MM.1S (cell line): ENCODE measurements around the gene SEC24B.

ENCODE experiments used
- DNase-seq: peaks from one replicate; pipeline ENCODE4 v3.0.0-alpha.2; 2015
- H2AFZ ChIP-seq: fragments of 300-600 bp; sonication (generic); 2 replicates; pipeline ENCODE4 v1.6.0; 2016; ENCODE audit warnings: antibody characterized with exemption, low read length
- H3F3A ChIP-seq: fragments of 300-600 bp; sonication (generic); 2 replicates; pipeline ENCODE4 v1.6.1; 2016; ENCODE audit warnings: mild to moderate bottlenecking, antibody characterized with exemption, low read length, moderate library complexity, mixed read lengths; ENCODE audit not compliant: insufficient read depth
- H3K27ac ChIP-seq: fragments of 300-600 bp; sonication (generic); 2 replicates; pipeline ENCODE4 v1.5.1; 2016; ENCODE audit warnings: mild to moderate bottlenecking, low read length
- H3K27me3 ChIP-seq: fragments of 300-600 bp; sonication (generic); replicated peaks from 2 replicates; pipeline ENCODE4 v1.6.0; 2016; ENCODE audit warnings: low read length; ENCODE audit not compliant: insufficient read depth
- H3K36me3 ChIP-seq: fragments of 300-600 bp; sonication (generic); replicated peaks from 2 replicates; pipeline ENCODE4 v1.6.1; 2016; ENCODE audit warnings: mild to moderate bottlenecking, low read length, mixed read lengths; ENCODE audit not compliant: insufficient read depth
- H3K4me1 ChIP-seq: fragments of 300-600 bp; sonication (generic); 2 replicates; pipeline ENCODE4 v1.6.1; 2016; ENCODE audit warnings: low read length, mixed read lengths
- H3K4me2 ChIP-seq: fragments of 300-600 bp; sonication (generic); 2 replicates; pipeline ENCODE4 v1.6.0; 2016; ENCODE audit warnings: low read depth, low read length
- H3K4me3 ChIP-seq: fragments of 300-600 bp; sonication (generic); 2 replicates; pipeline ENCODE4 v1.5.1; 2016; ENCODE audit warnings: low read length, mixed read lengths
- H3K79me2 ChIP-seq: fragments of 300-600 bp; sonication (generic); 2 replicates; pipeline ENCODE4 v1.6.1; 2016; ENCODE audit warnings: mixed run types, low read length, mixed read lengths
- H3K9ac ChIP-seq: fragments of 300-600 bp; sonication (generic); 2 replicates; pipeline ENCODE4 v1.6.1; 2016; ENCODE audit warnings: low read length, mixed read lengths
- H3K9me2 ChIP-seq: fragments of 300-600 bp; sonication (generic); replicated peaks from 2 replicates; pipeline ENCODE4 v1.6.1; 2016; ENCODE audit warnings: mild to moderate bottlenecking, low read length, mixed read lengths; ENCODE audit not compliant: insufficient read depth
- H3K9me3 ChIP-seq: fragments of 300-600 bp; sonication (generic); replicated peaks from 2 replicates; pipeline ENCODE4 v1.6.1; 2016; ENCODE audit warnings: mild to moderate bottlenecking, low read length, mixed read lengths; ENCODE audit not compliant: insufficient read depth
- H4K20me1 ChIP-seq: fragments of 300-600 bp; sonication (generic); 2 replicates; pipeline ENCODE4 v1.6.1; 2016; ENCODE audit warnings: mild to moderate bottlenecking, low read length, moderate library complexity, mixed read lengths; ENCODE audit not compliant: insufficient read depth
- CTCF ChIP-seq: fragments of 300-600 bp; sonication (generic); IDR thresholded peaks from 2 replicates; pipeline ENCODE4 v1.5.1; 2016; ENCODE audit warnings: antibody characterized with exemption, low read length, mixed read lengths
- EZH2 ChIP-seq: fragments of 300-600 bp; sonication (generic); optimal IDR thresholded peaks from 2 replicates; pipeline ENCODE3; 2017; ENCODE audit warnings: low read depth, mild to moderate bottlenecking, antibody characterized with exemption, low read length, mixed read lengths
- EZH2phosphoT487 ChIP-seq: fragments of 300-600 bp; sonication (generic); IDR thresholded peaks from 2 replicates; pipeline ENCODE4 v1.6.1; 2018; ENCODE audit warnings: antibody characterized with exemption, low read length

SEC24B gene

GRCh38 chr4:109433205-109434006 is at the start of gene SEC24B:
TSS of gene SEC24B (plus strand) at chr4:109433815. CDS start at chr4:109433870, 55 bp downstream.
- no peaks in the 10 kb centered on the region for H3K36me3 ChIP-seq
- peak within 1 kb of the TSS; percentile 94 for H2AFZ ChIP-seq
- H3K4me2 ChIP-seq: peak within 1 kb of the TSS; percentile 92
- DNase-seq: peak; percentile 81
- H3K27me3 ChIP-seq: no peaks in the 10 kb centered on the region
- no peak within 1 kb of the TSS for H3K27ac ChIP-seq
- H3K4me3 ChIP-seq: peak within 1 kb of the TSS; percentile 83
- peaks cover 4% of the 10 kb centered on the region for H4K20me1 ChIP-seq
- no peaks in the 10 kb centered on the region for H3K9me2 ChIP-seq
- H3K79me2 ChIP-seq: peaks cover 46% of the 10 kb centered on the region
- no peaks in the 10 kb centered on the region for H3K9me3 ChIP-seq
- TF ChIP-seq EZH2phosphoT487: no peak
- TF ChIP-seq CTCF: peak; percentile 56
- no peak for TF ChIP-seq EZH2
- peaks cover 13% of the 10 kb centered on the region for H3K4me1 ChIP-seq
- H3F3A ChIP-seq: 0 out of 2 replicates have a peak, but pooled peaks cover 3% of the 10 kb centered on the region
- peak within 1 kb of the TSS; percentile 82 for H3K9ac ChIP-seq

DNA sequence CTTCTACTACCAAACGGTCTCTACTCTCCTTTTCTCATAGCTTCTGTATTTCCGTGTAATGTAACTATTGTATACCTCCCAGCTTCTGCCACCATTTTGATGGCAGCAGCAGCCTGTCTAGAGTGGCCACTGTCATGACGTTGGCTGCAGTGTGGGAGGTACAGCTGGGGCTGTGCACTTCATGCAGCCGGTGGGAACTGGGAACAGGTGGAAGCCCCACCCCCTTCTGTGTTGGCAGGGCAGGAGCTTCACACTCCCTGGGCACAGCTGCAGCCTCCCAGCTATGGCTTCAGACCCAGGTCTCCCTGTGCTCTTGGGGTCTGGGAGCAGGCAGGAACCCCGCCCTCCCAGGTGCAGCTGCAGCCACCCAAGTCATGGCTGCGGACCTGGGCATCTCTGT is 49.8 kb upstream of the SEC24B start:
- H2AFZ ChIP-seq: no peak overlapping the region
- H3K36me3 ChIP-seq: no peaks in the 10 kb centered on the region
- H3K79me2 ChIP-seq: no peaks in the 10 kb centered on the region
- peaks cover 8% of the 10 kb centered on the region; the same call in 1 of the 2 replicates for H3F3A ChIP-seq
- no peak for DNase-seq
- H3K27ac ChIP-seq: no peak overlapping the region
- H3K27me3 ChIP-seq: no peaks in the 10 kb centered on the region
- H3K9ac ChIP-seq: no peak overlapping the region
- H3K4me2 ChIP-seq: no peak overlapping the region
- TF ChIP-seq EZH2 (no peak), EZH2phosphoT487 (no peak)
- no peaks in the 10 kb centered on the region for H3K9me3 ChIP-seq
- H4K20me1 ChIP-seq: no peaks in the 10 kb centered on the region
- peaks cover 10% of the 10 kb centered on the region for H3K4me1 ChIP-seq
- H3K9me2 ChIP-seq: no peaks in the 10 kb centered on the region
- no peak overlapping the region for H3K4me3 ChIP-seq

DNA sequence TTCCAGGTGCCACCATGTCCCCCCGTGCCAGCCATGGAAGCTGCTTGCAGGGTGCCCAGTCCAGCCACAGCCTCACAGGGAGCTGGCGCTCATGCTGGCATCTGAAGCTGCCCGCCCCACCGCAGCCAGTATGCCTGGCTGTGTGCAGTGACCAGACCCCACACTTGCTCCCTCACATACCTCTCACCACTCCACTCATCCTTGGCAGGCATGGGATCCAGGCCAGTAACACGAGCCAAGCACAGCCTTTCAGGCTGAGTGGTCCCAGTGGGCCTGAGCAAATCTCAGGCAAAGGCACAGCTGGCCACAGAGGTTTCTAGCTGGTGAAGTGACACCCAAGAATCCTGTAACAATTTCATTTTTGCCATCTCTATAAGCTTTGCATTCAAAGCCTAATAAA is 48.4 kb upstream of the SEC24B start:
- H3K9ac ChIP-seq: no peak overlapping the region
- TF ChIP-seq CTCF (no peak), EZH2phosphoT487 (no peak), EZH2 (no peak)
- peaks cover 20% of the 10 kb centered on the region for H3K4me1 ChIP-seq
- H3K27ac ChIP-seq: no peak overlapping the region
- no peaks in the 10 kb centered on the region for H3K36me3 ChIP-seq
- DNase-seq: no peak
- H3K9me2 ChIP-seq: no peaks in the 10 kb centered on the region
- no peaks in the 10 kb centered on the region for H4K20me1 ChIP-seq
- H3K9me3 ChIP-seq: no peaks in the 10 kb centered on the region
- H3K4me3 ChIP-seq: no peak overlapping the region
- peaks cover 22% of the 10 kb centered on the region for H3F3A ChIP-seq
- no peaks in the 10 kb centered on the region for H3K79me2 ChIP-seq
- H3K4me2 ChIP-seq: no peak overlapping the region
- no peak overlapping the region for H2AFZ ChIP-seq
- H3K27me3 ChIP-seq: no peaks in the 10 kb centered on the region
